ENCODE results near the gene ATF7.

DNA sequence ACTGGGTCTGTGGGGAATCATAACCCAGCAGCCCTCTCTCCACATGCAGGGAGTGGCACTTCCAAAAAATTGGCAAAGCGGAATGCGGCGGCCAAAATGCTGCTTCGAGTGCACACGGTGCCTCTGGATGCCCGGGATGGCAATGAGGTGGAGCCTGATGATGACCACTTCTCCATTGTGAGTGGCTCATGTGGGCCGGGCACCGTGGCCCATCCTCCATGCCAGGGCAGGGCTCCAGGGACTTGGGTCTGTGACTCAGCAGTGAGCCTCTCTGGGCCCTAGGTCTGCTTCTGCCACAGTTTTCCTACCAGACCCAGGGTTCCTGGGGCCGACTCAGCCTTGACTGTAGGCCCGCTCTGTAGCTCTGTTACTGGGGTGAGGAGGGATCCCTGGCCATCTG lies 121.1 kb downstream of the ATF7 start:
- TF ChIP-seq GABPA (IDR thresholded peaks at IDR 0.05; ENCODE audit: low read depth) (no peak), CHD2 (IDR thresholded peaks at IDR 0.05; ENCODE audit: low read length, partially characterized antibody) (no peak), EZH2phosphoT487 (IDR thresholded peaks at IDR 0.05; ENCODE audit: borderline replicate concordance, low read depth) (no peak), RAD21 (IDR thresholded peaks at IDR 0.05; ENCODE audit: low read length) (no peak), YY1 (IDR thresholded peaks at IDR 0.05; ENCODE audit: low read depth) (no peak), MXI1 (IDR thresholded peaks at IDR 0.05; ENCODE audit: low read depth, low read length) (no peak), TAF1 (IDR thresholded peaks at IDR 0.05; ENCODE audit: borderline replicate concordance, low read depth, low read length) (no peak), JUND (IDR thresholded peaks at IDR 0.05) (no peak)
- TF ChIP-seq, protein P1, sequence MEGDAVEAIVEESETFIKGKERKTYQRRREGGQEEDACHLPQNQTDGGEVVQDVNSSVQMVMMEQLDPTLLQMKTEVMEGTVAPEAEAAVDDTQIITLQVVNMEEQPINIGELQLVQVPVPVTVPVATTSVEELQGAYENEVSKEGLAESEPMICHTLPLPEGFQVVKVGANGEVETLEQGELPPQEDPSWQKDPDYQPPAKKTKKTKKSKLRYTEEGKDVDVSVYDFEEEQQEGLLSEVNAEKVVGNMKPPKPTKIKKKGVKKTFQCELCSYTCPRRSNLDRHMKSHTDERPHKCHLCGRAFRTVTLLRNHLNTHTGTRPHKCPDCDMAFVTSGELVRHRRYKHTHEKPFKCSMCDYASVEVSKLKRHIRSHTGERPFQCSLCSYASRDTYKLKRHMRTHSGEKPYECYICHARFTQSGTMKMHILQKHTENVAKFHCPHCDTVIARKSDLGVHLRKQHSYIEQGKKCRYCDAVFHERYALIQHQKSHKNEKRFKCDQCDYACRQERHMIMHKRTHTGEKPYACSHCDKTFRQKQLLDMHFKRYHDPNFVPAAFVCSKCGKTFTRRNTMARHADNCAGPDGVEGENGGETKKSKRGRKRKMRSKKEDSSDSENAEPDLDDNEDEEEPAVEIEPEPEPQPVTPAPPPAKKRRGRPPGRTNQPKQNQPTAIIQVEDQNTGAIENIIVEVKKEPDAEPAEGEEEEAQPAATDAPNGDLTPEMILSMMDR (IDR thresholded peaks at IDR 0.05), result no peak
- TF ChIP-seq, protein P2, sequence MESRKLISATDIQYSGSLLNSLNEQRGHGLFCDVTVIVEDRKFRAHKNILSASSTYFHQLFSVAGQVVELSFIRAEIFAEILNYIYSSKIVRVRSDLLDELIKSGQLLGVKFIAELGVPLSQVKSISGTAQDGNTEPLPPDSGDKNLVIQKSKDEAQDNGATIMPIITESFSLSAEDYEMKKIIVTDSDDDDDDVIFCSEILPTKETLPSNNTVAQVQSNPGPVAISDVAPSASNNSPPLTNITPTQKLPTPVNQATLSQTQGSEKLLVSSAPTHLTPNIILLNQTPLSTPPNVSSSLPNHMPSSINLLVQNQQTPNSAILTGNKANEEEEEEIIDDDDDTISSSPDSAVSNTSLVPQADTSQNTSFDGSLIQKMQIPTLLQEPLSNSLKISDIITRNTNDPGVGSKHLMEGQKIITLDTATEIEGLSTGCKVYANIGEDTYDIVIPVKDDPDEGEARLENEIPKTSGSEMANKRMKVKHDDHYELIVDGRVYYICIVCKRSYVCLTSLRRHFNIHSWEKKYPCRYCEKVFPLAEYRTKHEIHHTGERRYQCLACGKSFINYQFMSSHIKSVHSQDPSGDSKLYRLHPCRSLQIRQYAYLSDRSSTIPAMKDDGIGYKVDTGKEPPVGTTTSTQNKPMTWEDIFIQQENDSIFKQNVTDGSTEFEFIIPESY (IDR thresholded peaks at IDR 0.05; ENCODE audit: borderline replicate concordance, low read depth), result no peak
- TF ChIP-seq, protein P3, sequence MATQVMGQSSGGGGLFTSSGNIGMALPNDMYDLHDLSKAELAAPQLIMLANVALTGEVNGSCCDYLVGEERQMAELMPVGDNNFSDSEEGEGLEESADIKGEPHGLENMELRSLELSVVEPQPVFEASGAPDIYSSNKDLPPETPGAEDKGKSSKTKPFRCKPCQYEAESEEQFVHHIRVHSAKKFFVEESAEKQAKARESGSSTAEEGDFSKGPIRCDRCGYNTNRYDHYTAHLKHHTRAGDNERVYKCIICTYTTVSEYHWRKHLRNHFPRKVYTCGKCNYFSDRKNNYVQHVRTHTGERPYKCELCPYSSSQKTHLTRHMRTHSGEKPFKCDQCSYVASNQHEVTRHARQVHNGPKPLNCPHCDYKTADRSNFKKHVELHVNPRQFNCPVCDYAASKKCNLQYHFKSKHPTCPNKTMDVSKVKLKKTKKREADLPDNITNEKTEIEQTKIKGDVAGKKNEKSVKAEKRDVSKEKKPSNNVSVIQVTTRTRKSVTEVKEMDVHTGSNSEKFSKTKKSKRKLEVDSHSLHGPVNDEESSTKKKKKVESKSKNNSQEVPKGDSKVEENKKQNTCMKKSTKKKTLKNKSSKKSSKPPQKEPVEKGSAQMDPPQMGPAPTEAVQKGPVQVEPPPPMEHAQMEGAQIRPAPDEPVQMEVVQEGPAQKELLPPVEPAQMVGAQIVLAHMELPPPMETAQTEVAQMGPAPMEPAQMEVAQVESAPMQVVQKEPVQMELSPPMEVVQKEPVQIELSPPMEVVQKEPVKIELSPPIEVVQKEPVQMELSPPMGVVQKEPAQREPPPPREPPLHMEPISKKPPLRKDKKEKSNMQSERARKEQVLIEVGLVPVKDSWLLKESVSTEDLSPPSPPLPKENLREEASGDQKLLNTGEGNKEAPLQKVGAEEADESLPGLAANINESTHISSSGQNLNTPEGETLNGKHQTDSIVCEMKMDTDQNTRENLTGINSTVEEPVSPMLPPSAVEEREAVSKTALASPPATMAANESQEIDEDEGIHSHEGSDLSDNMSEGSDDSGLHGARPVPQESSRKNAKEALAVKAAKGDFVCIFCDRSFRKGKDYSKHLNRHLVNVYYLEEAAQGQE (IDR thresholded peaks at IDR 0.05; ENCODE audit: low read depth, low read length), result no peak
- TF ChIP-seq, protein P4, sequence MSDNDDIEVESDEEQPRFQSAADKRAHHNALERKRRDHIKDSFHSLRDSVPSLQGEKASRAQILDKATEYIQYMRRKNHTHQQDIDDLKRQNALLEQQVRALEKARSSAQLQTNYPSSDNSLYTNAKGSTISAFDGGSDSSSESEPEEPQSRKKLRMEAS (IDR thresholded peaks at IDR 0.05; ENCODE audit: low read depth), result no peak
- TF ChIP-seq, protein P5, sequence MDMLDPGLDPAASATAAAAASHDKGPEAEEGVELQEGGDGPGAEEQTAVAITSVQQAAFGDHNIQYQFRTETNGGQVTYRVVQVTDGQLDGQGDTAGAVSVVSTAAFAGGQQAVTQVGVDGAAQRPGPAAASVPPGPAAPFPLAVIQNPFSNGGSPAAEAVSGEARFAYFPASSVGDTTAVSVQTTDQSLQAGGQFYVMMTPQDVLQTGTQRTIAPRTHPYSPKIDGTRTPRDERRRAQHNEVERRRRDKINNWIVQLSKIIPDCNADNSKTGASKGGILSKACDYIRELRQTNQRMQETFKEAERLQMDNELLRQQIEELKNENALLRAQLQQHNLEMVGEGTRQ (IDR thresholded peaks at IDR 0.05; ENCODE audit: borderline replicate concordance, low read depth, low read length), result no peak

Measured in SK-N-SH (cell line).